AG04449 (cell line): Measurements from ENCODE around the gene NEAT1.

Experiments used
- CTCF ChIA-PET: fragments of 350-600 bp; formaldehyde crosslinking; extraction: SDS; loops from one replicate; lab custom pipeline; 2021; ENCODE audit warnings: antibody characterized with exemption; lab: Yijun Ruan, JAX
- POLR2A ChIA-PET: fragments of 400-600, 350-600 bp; formaldehyde crosslinking; extraction: SDS; loops from one replicate; lab custom pipeline; 2020; ENCODE audit warnings: antibody characterized with exemption, inconsistent platforms; lab: Yijun Ruan, JAX
- DNase-seq: peaks from one replicate; pipeline ENCODE4 v3.0.0-alpha.2; 2010; ENCODE audit warnings: low read depth, low spot score
- H3K4me3 ChIP-seq: 2 replicates; pipeline ENCODE4 v1.5.1; 2011; ENCODE audit warnings: low read depth, mild to moderate bottlenecking, control low read depth, low read length
- CTCF ChIP-seq: IDR thresholded peaks from one replicate; pipeline ENCODE4 v1.5.1; 2011; ENCODE audit warnings: mild to moderate bottlenecking, moderate library complexity, low read length, control low read depth, inconsistent platforms; ENCODE audit not compliant: insufficient read depth; ENCODE audit errors: missing control alignments

Gene NEAT1

GRCh38 chr11:65415499-65416340 lies 6.9 kb upstream of the NEAT1 start:
- CTCF ChIA-PET: interaction anchor here (0.7 to 10.3 kb wide), 38 partner anchors 11 to 157 kb away, joined by 3 to 151 read pairs (median 5); partner anchors contain the start of genes FRMD8, SCYL1 and SLC25A45
- no peak for TF ChIP-seq CTCF
- POLR2A ChIA-PET: interaction anchor here (0.6 to 19.6 kb wide), 7 partner anchors 8 to 88 kb away, joined by 3 to 664 read pairs (median 4); partner anchors contain the start of gene MALAT1
- no peak for DNase-seq
- H3K4me3 ChIP-seq: peak overlapping the region; percentile 38

GRCh38 chr11:65416341-65416824 lies 6.2 kb upstream of the NEAT1 start:
- ChIA-PET POLR2A (interaction anchor here (0.6 to 19.6 kb wide), 11 partner anchors 8 to 87 kb away, joined by 3 to 664 read pairs (median 4); partner anchors contain the start of gene MALAT1), CTCF (interaction anchor here (0.7 to 10.3 kb wide), 40 partner anchors 10 to 157 kb away, joined by 3 to 151 read pairs (median 5); partner anchors contain the start of genes FRMD8, MALAT1, SCYL1 and SLC25A45)
- DNase-seq: no peak
- TF ChIP-seq CTCF: peak; percentile 100
- peak overlapping the region; percentile 39 for H3K4me3 ChIP-seq

- H3K4me3 ChIP-seq: peak overlapping the region; percentile 39; the same call in 1 of the 2 replicates
- TF ChIP-seq CTCF: no peak
- no peak for DNase-seq
- CTCF ChIA-PET: interaction anchor here (0.7 to 10.3 kb wide), 38 partner anchors 9 to 400 kb away, joined by 3 to 151 read pairs (median 5); partner anchors contain the start of genes FRMD8, MALAT1, SCYL1 and SLC25A45
- POLR2A ChIA-PET: interaction anchor here (0.6 to 19.6 kb wide), 11 partner anchors 9 to 87 kb away, joined by 3 to 664 read pairs (median 3); partner anchors contain the start of genes FRMD8 and MALAT1
Observed at GRCh38 chr11:65416841-65417701, 5.5 kb upstream of the NEAT1 start.

- DNase-seq: no peak
- CTCF ChIA-PET: interaction anchor here (0.9 to 10.3 kb wide), 12 partner anchors 15 to 399 kb away, joined by 3 to 151 read pairs (median 8); partner anchors contain the start of genes FRMD8, MALAT1 and SCYL1
- H3K4me3 ChIP-seq: peak overlapping the region; percentile 10; the same call in 1 of the 2 replicates
- POLR2A ChIA-PET: interaction anchor here (0.6 to 19.6 kb wide), 10 partner anchors 10 to 86 kb away, joined by 3 to 664 read pairs (median 3); partner anchors contain the start of genes FRMD8 and MALAT1
- TF ChIP-seq CTCF: no peak
Observed at GRCh38 chr11:65417702-65418430, 4.7 kb upstream of the NEAT1 start.

- no peak for TF ChIP-seq CTCF
- POLR2A ChIA-PET: interaction anchor here (0.7 to 19.6 kb wide), 9 partner anchors 9 to 85 kb away, joined by 3 to 664 read pairs (median 4); partner anchors contain the start of genes FRMD8 and MALAT1
- H3K4me3 ChIP-seq: peak overlapping the region; percentile 46
- CTCF ChIA-PET: interaction anchor here (1.9 to 10.3 kb wide), 2 partner anchors 82 to 91 kb away, joined by 4 to 151 read pairs; no protein-coding TSS in a partner anchor
- no peak for DNase-seq
Observed at GRCh38 chr11:65418431-65418680, 4.2 kb upstream of the NEAT1 start.
